HG02763 (cell line): Measurements from ENCODE around the gene TMEM167B.

ENCODE experiments used
- ATAC-seq: cut with Tn5 transposase; IDR thresholded peaks from one replicate; pipeline ENCODE4 v1.9.1; 2021; ENCODE audit warnings: mild to moderate bottlenecking, moderate library complexity; ENCODE audit not compliant: unreplicated experiment

TMEM167B gene

DNA sequence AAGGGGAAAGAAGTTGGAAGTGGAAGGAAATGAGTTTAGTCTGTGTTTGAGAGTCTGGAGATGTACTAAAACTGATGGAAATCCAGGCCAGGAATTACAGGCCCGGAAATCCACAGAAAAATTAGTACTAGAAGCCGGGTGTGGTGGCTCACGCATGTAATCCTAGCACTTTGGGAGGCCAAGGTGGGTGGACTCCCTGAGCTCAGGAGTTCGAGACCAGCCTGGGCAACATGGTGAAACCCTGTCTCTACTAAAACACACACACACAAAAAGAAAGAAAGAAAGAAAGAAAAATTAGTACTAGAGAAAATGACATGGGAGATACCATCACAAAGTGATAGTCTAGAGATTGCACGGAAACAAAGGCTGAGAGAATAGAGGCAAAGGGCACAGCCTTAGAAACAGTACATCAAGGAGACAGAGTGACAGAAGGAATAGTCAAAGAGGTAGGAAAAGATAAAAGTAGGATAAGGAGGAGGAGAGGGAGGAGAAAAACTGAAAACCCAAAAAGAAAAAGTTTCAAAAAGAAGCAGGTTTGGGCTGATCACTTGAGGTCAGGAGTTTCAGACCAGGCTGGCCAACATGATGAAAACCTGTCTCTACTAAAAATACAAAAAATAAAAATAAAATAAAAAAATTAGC lies 10.0 kb upstream of the TMEM167B start:
- ATAC-seq = no peak

- no peak for ATAC-seq
These were observed 7.1 kb upstream of the TMEM167B start for GRCh38 chr1:109083501-109083900.

- no peak for ATAC-seq
These were observed 6.6 kb upstream of the TMEM167B start for GRCh38 chr1:109083923-109084322.

- no peak for ATAC-seq
These were observed 5.7 kb upstream of the TMEM167B start for GRCh38 chr1:109084563-109085517.

DNA sequence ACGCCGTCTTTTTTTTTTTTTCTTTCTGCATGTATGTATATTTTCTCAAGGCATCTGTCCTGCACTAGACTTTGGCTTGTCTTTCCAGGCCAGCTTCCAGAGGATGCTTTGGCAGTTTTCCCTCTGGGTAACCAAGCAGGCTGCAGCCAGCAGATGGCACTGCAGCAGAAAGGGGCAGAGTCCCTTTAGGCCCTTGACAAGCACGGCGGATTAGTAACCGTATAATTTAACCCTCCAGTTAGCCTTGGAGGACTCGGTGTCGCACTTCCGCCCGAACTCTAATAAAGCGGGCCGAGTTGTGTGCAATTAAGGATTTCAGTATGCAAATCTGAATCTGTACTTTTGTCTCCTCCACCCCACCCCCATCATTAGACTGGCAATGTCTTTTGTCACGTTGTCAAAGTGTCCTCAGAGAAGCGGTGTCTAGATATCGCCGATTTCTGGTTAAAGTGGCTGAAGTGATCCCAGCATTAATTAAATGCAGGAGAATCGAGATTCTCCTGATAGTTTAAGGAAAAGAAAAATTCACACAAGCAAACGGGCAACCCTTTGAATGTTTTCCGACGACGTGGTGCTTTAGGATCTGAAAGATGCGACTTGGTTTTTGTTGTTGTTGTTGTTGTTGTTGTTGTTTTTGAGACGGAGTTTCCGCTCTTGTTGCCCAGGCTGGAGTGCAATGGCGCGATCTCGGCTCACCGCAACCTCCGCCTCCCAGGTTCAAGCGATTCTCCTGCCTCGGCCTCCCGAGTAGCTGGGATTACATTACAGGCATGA lies 1.1 kb upstream of the TMEM167B start:
- no peak for ATAC-seq

DNA sequence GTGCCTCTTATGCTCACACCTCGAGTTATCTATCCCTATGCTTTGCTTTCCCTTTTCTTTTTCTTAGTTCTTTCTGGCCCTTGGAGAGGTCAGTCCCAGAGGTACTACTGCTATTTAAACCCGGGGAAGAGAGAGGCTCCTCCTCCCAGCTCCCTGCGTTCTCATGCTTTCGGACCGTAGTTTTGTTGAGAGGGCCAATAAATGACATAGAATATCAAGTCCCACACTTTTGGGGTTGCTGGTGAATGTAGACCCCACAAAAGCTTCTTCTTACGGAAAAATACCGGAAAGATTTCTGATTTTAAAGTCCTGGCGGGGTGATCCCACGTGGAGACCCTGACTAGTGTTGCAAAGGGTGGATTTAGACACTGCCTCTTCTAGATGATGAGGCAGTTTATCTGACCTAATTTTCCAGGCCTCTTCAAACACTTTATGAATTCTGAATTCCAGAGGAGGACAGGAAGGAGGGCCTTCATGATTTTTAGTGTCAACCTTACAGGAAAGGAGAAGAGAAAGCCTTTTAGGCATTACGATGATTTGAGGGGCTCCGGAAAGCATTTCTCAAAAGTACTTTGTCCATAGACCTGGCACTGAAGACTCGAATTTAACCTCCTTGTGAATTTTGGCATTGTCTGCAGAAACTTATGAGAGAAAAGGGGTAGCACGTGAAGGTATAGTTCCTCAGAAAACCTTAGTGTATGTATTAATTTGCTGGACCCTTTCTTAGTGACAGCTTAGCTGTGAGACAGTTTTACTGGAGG lies 694 bp downstream of the TMEM167B start:
- ATAC-seq = peak; percentile 46

GRCh38 chr1:109091839-109092193 lies 1.3 kb downstream of the TMEM167B start:
- ATAC-seq = no peak

GRCh38 chr1:109094377-109094803 lies 3.8 kb downstream of the TMEM167B start:
- ATAC-seq = no peak

DNA sequence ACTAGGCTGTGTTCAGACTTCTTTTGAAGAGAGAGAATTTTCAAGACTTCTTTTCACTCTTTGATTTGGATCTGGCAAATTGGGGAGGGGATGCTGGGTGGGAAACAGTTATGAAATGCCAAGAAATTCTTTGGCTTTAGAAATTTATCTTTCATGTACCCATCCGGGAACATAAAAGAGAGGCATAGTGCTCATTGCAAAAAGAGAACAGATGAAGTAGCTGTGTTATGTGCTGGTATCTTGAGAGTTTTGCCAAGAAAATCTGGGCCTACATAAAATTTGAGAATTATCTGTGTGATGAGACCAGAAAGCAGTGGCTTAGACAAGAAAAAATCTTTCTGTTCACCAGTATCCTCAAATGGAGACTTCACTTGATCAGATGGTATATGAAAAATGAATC lies 4.3 kb downstream of the TMEM167B start:
- no peak for ATAC-seq

DNA sequence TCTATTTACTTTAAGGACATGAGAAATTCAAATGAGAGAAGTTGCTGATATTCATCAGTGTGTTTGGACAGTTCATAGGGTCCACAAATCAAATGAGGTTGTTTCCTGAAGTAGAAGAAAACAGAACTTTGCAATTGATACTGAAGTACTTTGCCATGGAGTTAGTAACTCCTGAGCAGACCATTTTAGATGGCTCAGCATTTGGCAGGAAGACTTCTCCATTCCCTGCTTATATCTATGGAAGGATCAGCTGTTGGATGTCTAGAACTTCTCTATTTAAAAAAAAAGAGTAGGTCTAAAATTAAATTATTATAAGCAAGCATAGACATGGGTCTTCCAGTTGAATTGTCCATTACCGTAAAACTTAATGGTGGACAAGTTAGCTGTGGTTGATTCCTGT lies 5.1 kb downstream of the TMEM167B start:
- ATAC-seq = no peak

GRCh38 chr1:109096120-109096519 lies 5.6 kb downstream of the TMEM167B start:
- no peak for ATAC-seq

GRCh38 chr1:109099938-109100773 lies 9.6 kb downstream of the TMEM167B start:
- peak; percentile 87 for ATAC-seq

GRCh38 chr1:109104364-109105151 lies 14.0 kb downstream of the TMEM167B start:
- no peak for ATAC-seq

DNA sequence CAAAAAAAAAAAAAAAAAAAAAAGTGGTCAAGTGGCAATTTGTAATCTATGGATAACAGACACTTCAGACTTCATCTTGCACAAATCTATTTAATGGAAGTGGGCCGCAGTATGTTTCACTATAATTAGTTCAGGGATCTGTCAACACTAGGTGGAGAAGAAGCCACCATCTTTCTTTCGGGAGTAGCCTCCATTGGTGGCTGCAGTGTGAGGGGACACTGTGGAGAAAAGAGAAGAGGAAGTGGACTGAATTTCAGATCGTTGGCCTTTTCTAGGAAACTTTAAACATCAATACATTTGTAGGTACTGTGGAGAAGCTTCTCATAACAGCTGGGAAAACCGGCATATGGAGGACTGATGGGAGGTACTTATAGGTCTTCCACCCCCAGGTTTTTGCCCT lies 15.3 kb downstream of the TMEM167B start:
- ATAC-seq = no peak

GRCh38 chr1:109107785-109108184 lies 17.2 kb downstream of the TMEM167B start:
- no peak for ATAC-seq

DNA sequence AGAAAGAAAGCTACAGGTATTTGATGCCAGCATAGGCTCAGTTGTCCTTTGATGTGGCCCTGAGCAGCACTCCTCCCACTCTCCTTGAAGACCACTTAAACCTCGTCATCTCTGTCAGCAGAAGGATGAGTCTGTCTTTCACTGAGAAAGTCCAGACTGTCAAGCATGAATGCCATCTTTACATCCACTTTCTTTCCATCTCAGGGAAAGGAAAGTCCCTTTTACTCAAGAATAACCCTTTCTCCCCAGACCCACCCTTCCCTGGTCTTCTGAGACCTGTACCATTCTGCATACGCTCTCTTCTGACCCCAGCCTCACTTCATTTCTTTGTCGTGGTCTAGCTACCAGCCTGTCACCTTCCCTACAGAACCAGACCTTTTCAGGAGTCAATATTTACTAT lies 19.3 kb downstream of the TMEM167B start:
- ATAC-seq = no peak

DNA sequence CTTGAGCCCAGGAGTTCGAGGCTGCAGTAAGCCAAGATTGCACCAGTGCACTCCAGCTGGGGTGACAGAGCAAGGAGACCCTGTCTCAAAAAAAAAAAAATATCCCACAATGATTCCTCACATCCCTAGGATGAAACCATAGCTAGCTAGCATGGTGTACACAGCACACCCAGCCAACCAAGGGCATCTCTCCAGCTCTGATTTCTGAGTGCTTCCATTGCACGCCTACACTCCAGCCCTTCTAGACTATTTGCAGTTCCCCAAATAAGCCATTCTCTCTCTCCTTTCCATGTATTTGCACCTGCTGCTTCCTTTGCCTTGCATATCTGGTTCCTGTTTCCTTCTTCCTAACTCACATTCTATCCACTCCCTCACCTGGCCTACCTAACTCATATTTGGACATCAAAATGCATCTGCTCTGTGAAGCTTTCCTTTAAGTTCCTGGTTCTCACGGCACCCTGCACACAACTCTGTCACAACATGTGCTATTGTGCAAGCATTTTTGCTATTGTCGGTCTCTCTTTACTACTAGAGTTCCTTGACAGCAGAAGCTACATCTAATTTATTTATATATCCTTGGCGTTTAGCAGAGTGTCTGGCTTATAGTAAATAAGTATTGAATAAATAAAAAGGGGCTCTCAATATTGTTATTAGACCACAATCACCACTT lies 21.0 kb downstream of the TMEM167B start:
- no peak for ATAC-seq

- no peak for ATAC-seq
These were observed 21.6 kb downstream of the TMEM167B start for GRCh38 chr1:109112056-109112651.
